Mesendoderm (in vitro differentiated cells): ENCODE measurements around the gene FBXW2.

Experiments
- DNase-seq: peaks from one replicate; pipeline ENCODE4 v3.0.0; 2013
- H2AK5ac ChIP-seq: 2 replicates; pipeline ENCODE4 v1.6.1; 2013; ENCODE audit warnings: low read length, inconsistent platforms
- H2BK120ac ChIP-seq: 2 replicates; pipeline ENCODE4 v1.6.1; 2013; ENCODE audit warnings: low read depth, mild to moderate bottlenecking, low read length, moderate library complexity, mixed read lengths
- H2BK15ac ChIP-seq: replicated peaks from 2 replicates; pipeline ENCODE4 v1.6.1; 2013; ENCODE audit warnings: low read depth, mild to moderate bottlenecking, moderate library complexity
- H2BK5ac ChIP-seq: 2 replicates; pipeline ENCODE4 v1.6.1; 2013; ENCODE audit warnings: low read length, inconsistent platforms
- H3K18ac ChIP-seq: 2 replicates; pipeline ENCODE4 v1.6.1; 2013; ENCODE audit warnings: mild to moderate bottlenecking, low read length, mixed read lengths
- H3K23ac ChIP-seq: one replicate; pipeline ENCODE4 v1.6.1; 2013; ENCODE audit warnings: low read length
- H3K27ac ChIP-seq: 2 replicates; pipeline ENCODE4 v1.5.1; 2013; ENCODE audit warnings: low read depth, mild to moderate bottlenecking, inconsistent platforms, low read length, moderate library complexity
- H3K27me3 ChIP-seq: 2 replicates; pipeline ENCODE4 v1.6.1; 2013; ENCODE audit warnings: low read length, control low read depth, mild to moderate bottlenecking, inconsistent platforms; ENCODE audit not compliant: insufficient read depth, poor library complexity
- H3K36me3 ChIP-seq: 2 replicates; pipeline ENCODE4 v1.6.1; 2013; ENCODE audit warnings: low read length, inconsistent platforms; ENCODE audit not compliant: control insufficient read depth, insufficient read depth
- H3K4ac ChIP-seq: one replicate; pipeline ENCODE4 v1.6.1; 2013; ENCODE audit warnings: low read depth, mild to moderate bottlenecking, low read length, moderate library complexity
- H3K4me1 ChIP-seq: 2 replicates; pipeline ENCODE4 v1.6.1; 2013; ENCODE audit warnings: low read depth, low read length, inconsistent platforms; ENCODE audit not compliant: control insufficient read depth
- H3K4me2 ChIP-seq: 2 replicates; pipeline ENCODE4 v1.6.1; 2013; ENCODE audit warnings: low read length
- H3K4me3 ChIP-seq: 2 replicates; pipeline ENCODE4 v1.5.1; 2013; ENCODE audit warnings: mild to moderate bottlenecking, low read length
- H3K56ac ChIP-seq: one replicate; pipeline ENCODE4 v1.6.1; 2013; ENCODE audit warnings: low read length
- H3K79me1 ChIP-seq: 2 replicates; pipeline ENCODE4 v1.6.1; 2013; ENCODE audit warnings: low read length, inconsistent platforms
- H3K79me2 ChIP-seq: 2 replicates; pipeline ENCODE4 v1.6.1; 2013; ENCODE audit warnings: mild to moderate bottlenecking, low read length; ENCODE audit not compliant: control insufficient read depth, insufficient read depth
- H3K9ac ChIP-seq: 2 replicates; pipeline ENCODE4 v1.6.1; 2013; ENCODE audit warnings: low read length, inconsistent platforms
- H4K5ac ChIP-seq: one replicate; pipeline ENCODE4 v1.6.1; 2013; ENCODE audit warnings: low read length
- H4K8ac ChIP-seq: one replicate; pipeline ENCODE4 v1.6.1; 2013; ENCODE audit warnings: low read depth, mild to moderate bottlenecking, control low read depth, low read length, moderate library complexity
- WGBS: extraction: QIAGEN DNeasy Blood & Tissue Kit; methylation state at CpG from one replicate; pipeline ENCODE4 v1.1.7; 2013; ENCODE audit warnings: low lambda C conversion rate, missing lambda C conversion rate; ENCODE audit not compliant: insufficient coverage; ENCODE audit errors: extremely low coverage; 5-methylcytosine and 5-hydroxymethylcytosine counted together

The FBXW2 gene

GRCh38 chr9:120777229-120777628, 16.0 kb downstream of the FBXW2 start:
- H2BK15ac ChIP-seq = no peak overlapping the region
- no peak overlapping the region for H4K8ac ChIP-seq
- WGBS = no CpG with 5 or more reads among the region's 5 CpGs
- H2BK5ac ChIP-seq = no peak overlapping the region
- peaks cover 5% of the 10 kb centered on the region for H3K79me1 ChIP-seq
- no peak overlapping the region for H3K4me2 ChIP-seq
- H2AK5ac ChIP-seq = no peak overlapping the region
- no peak overlapping the region for H3K18ac ChIP-seq
- no peak overlapping the region for H4K5ac ChIP-seq
- H3K23ac ChIP-seq = no peak overlapping the region
- H3K56ac ChIP-seq = no peak overlapping the region
- no peak for DNase-seq
- H3K27me3 ChIP-seq = no peaks in the 10 kb centered on the region
- no peak overlapping the region for H3K4ac ChIP-seq
- no peaks in the 10 kb centered on the region for H3K4me1 ChIP-seq
- no peaks in the 10 kb centered on the region for H3K79me2 ChIP-seq
- H2BK120ac ChIP-seq = no peak overlapping the region
- no peak overlapping the region for H3K4me3 ChIP-seq
- H3K36me3 ChIP-seq = peaks cover 3% of the 10 kb centered on the region
- H3K9ac ChIP-seq = no peak overlapping the region
- no peak overlapping the region for H3K27ac ChIP-seq

DNA sequence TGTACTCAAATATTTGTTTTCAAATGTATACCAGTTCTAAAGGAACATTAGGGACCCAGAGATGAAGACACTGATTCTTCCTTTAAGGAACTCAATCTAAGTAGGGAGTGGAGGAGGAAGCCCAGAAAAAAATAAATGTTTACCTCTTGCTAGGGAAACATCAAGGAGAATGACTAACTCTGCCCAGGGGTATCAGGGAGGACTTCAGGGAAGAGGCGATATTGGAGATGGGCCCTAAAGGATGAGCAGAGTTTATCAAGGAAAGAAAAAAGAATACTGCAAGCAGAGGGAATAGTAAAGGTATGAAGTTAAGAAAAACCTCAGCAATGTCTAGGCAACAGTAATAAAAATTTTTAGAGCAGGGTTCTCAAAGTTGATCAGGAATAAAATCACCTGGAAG, 16.4 kb downstream of the FBXW2 start:
- Histone ChIP-seq H3K56ac (no peak overlapping the region), H2BK15ac (no peak overlapping the region), H3K79me2 (no peaks in the 10 kb centered on the region), H3K27me3 (no peaks in the 10 kb centered on the region), H3K79me1 (peaks cover 5% of the 10 kb centered on the region), H2BK120ac (no peak overlapping the region), H3K4ac (no peak overlapping the region), H3K23ac (no peak overlapping the region), H4K8ac (no peak overlapping the region), H3K4me1 (no peaks in the 10 kb centered on the region), H3K27ac (no peak overlapping the region), H3K18ac (no peak overlapping the region), H2AK5ac (no peak overlapping the region), H3K4me3 (no peak overlapping the region), H3K9ac (no peak overlapping the region), H2BK5ac (no peak overlapping the region), H4K5ac (no peak overlapping the region), H3K36me3 (peaks cover 3% of the 10 kb centered on the region), H3K4me2 (no peak overlapping the region)
- WGBS = no CpG with 5 or more reads among the region's 1 CpG
- DNase-seq = no peak

DNA sequence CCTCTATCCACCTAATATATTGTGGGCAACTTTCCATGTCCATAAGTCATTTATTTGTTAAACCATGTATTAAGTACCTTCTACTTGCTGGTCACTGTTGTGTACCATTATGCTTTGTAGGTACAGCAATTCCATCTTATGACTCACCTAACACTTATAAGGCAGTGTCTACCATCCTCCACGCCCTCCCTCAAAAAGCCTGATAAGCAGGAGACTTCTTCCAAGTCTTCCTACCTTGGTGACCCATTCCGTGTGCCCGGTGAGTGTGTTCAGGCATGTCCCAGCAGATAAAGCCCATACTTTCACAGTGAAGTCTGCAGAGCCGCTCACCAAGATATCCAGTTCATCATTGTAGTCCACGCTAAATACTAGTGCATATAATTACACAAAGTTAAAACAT, 17.4 kb downstream of the FBXW2 start:
- Histone ChIP-seq H3K18ac (no peak overlapping the region), H3K4me3 (no peak overlapping the region), H2BK15ac (no peak overlapping the region), H4K5ac (no peak overlapping the region), H3K27ac (no peak overlapping the region), H3K56ac (no peak overlapping the region), H3K9ac (no peak overlapping the region), H3K79me1 (peaks cover 5% of the 10 kb centered on the region), H3K4me2 (no peak overlapping the region), H3K4me1 (no peaks in the 10 kb centered on the region), H2BK120ac (no peak overlapping the region), H2AK5ac (no peak overlapping the region), H3K79me2 (no peaks in the 10 kb centered on the region), H4K8ac (no peak overlapping the region), H3K27me3 (no peaks in the 10 kb centered on the region), H2BK5ac (no peak overlapping the region), H3K36me3 (peaks cover 6% of the 10 kb centered on the region), H3K4ac (no peak overlapping the region), H3K23ac (no peak overlapping the region)
- no CpG with 5 or more reads among the region's 5 CpGs for WGBS
- DNase-seq = no peak

GRCh38 chr9:120774719-120775118, 18.5 kb downstream of the FBXW2 start:
- H3K79me2 ChIP-seq = no peaks in the 10 kb centered on the region
- no peak overlapping the region for H3K27ac ChIP-seq
- H4K8ac ChIP-seq = no peak overlapping the region
- H2BK5ac ChIP-seq = no peak overlapping the region
- peaks cover 6% of the 10 kb centered on the region for H3K36me3 ChIP-seq
- WGBS = no CpG with 5 or more reads among the region's 4 CpGs
- H3K27me3 ChIP-seq = no peaks in the 10 kb centered on the region
- H4K5ac ChIP-seq = no peak overlapping the region
- H2AK5ac ChIP-seq = no peak overlapping the region
- H3K18ac ChIP-seq = no peak overlapping the region
- H3K9ac ChIP-seq = no peak overlapping the region
- H2BK120ac ChIP-seq = no peak overlapping the region
- peaks cover 2% of the 10 kb centered on the region for H3K79me1 ChIP-seq
- H3K4me3 ChIP-seq = no peak overlapping the region
- H3K4ac ChIP-seq = no peak overlapping the region
- no peak overlapping the region for H2BK15ac ChIP-seq
- no peaks in the 10 kb centered on the region for H3K4me1 ChIP-seq
- no peak overlapping the region for H3K23ac ChIP-seq
- no peak overlapping the region for H3K4me2 ChIP-seq
- no peak overlapping the region for H3K56ac ChIP-seq
- DNase-seq = no peak

DNA sequence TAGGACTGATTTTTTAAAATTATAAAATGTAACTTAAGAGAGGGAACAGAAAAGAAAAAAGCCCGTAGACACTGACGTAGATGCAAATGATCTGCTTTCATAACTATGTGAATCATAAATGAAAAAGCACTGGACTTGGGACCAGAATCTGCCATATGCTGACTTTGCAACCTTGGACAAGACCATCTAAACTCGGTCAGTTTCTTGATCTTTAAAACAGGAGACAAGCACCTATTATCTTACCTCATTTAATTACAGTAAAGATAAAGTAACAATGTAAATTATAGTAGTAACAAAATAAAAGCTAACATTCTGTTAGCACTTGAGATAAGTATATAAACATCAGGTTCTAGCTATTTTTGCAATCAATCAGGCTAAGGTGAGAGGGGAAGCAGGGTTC, 20.0 kb downstream of the FBXW2 start:
- H3K18ac ChIP-seq = no peak overlapping the region
- peaks cover 8% of the 10 kb centered on the region for H3K36me3 ChIP-seq
- H3K9ac ChIP-seq = no peak overlapping the region
- H2BK5ac ChIP-seq = no peak overlapping the region
- no peak overlapping the region for H4K8ac ChIP-seq
- no peaks in the 10 kb centered on the region for H3K27me3 ChIP-seq
- H3K27ac ChIP-seq = no peak overlapping the region
- H3K4me3 ChIP-seq = no peak overlapping the region
- H4K5ac ChIP-seq = no peak overlapping the region
- H3K4me1 ChIP-seq = no peaks in the 10 kb centered on the region
- no peak overlapping the region for H2BK120ac ChIP-seq
- H3K79me2 ChIP-seq = no peaks in the 10 kb centered on the region
- H3K79me1 ChIP-seq = peaks cover 2% of the 10 kb centered on the region
- no peak for DNase-seq
- no peak overlapping the region for H3K23ac ChIP-seq
- H3K4me2 ChIP-seq = no peak overlapping the region
- no CpG with 5 or more reads among the region's 3 CpGs for whole genome bisulfite sequencing
- no peak overlapping the region for H3K4ac ChIP-seq
- H3K56ac ChIP-seq = no peak overlapping the region
- H2AK5ac ChIP-seq = no peak overlapping the region
- no peak overlapping the region for H2BK15ac ChIP-seq

DNA sequence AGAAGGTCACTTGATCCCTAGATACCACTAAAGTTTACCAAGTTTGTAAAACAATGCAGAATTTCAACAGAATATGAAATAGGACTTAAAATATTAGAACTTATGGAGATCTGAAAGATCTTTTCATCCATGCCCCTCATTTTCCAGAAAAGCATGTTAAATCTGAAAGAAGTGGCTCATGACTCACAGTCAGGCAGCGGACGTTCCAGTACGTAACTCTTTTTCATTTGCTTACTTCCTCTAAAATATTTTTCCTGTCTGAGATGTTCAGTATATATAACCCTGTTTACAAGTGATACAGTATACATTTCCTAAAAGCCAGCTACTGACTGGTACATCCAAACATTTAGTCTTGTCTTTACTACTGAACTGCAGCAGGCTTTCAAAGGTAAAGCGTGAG, 22.3 kb downstream of the FBXW2 start:
- no peak overlapping the region for H3K4ac ChIP-seq
- no peak overlapping the region for H4K8ac ChIP-seq

More for the DNA sequence above, 22.3 kb downstream of the FBXW2 start:
- Histone ChIP-seq H3K9ac (no peak overlapping the region), H3K27ac (no peak overlapping the region), H3K36me3 (peaks cover 13% of the 10 kb centered on the region), H2BK5ac (no peak overlapping the region), H2BK120ac (no peak overlapping the region), H3K27me3 (no peaks in the 10 kb centered on the region), H3K23ac (no peak overlapping the region), H3K18ac (no peak overlapping the region), H2AK5ac (no peak overlapping the region), H3K79me2 (no peaks in the 10 kb centered on the region), H4K5ac (no peak overlapping the region), H2BK15ac (no peak overlapping the region), H3K79me1 (peaks cover 3% of the 10 kb centered on the region), H3K4me1 (no peaks in the 10 kb centered on the region), H3K4me2 (no peak overlapping the region), H3K4me3 (no peak overlapping the region), H3K56ac (no peak overlapping the region)
- DNase-seq = no peak
- WGBS = no CpG with 5 or more reads among the region's 4 CpGs
